Tibial nerve (tissue), 4 donors: ENCODE results near the gene OR52B6.

Experiments
- EP300 ChIP-seq, 2 donors: sonication (generic); formaldehyde crosslinking; IDR thresholded peaks; one replicate each; pipeline ENCODE4 v1.6.1; 2017; ENCODE audit warnings: antibody characterized with exemption in 2 of 2, mild to moderate bottlenecking in 1 of 2
- TF ChIP-seq, protein P1 (sequence below), 5 experiments: fragments of 200-600 bp in 3 of 5; fragments of 450-650 bp in 2 of 5; sonication (generic) in 3 of 5; IDR thresholded peaks; one replicate each; pipeline ENCODE4 v1.5.1; 2016 to 2019; ENCODE audit warnings: antibody characterized with exemption in 5 of 5, mild to moderate bottlenecking in 3 of 5, moderate library complexity in 2 of 5

- TF ChIP-seq EP300 (IDR thresholded peaks at IDR 0.05): no peak
- TF ChIP-seq, protein P1, sequence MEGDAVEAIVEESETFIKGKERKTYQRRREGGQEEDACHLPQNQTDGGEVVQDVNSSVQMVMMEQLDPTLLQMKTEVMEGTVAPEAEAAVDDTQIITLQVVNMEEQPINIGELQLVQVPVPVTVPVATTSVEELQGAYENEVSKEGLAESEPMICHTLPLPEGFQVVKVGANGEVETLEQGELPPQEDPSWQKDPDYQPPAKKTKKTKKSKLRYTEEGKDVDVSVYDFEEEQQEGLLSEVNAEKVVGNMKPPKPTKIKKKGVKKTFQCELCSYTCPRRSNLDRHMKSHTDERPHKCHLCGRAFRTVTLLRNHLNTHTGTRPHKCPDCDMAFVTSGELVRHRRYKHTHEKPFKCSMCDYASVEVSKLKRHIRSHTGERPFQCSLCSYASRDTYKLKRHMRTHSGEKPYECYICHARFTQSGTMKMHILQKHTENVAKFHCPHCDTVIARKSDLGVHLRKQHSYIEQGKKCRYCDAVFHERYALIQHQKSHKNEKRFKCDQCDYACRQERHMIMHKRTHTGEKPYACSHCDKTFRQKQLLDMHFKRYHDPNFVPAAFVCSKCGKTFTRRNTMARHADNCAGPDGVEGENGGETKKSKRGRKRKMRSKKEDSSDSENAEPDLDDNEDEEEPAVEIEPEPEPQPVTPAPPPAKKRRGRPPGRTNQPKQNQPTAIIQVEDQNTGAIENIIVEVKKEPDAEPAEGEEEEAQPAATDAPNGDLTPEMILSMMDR (IDR thresholded peaks at IDR 0.05): no peak
These were observed 6.0 kb upstream of the OR52B6 start for GRCh38 chr11:5574654-5575053.
